H1 (cell line): ENCODE measurements around the gene CD81.

Source experiments
- CEBPB ChIP-seq: IDR thresholded peaks from 2 replicates; pipeline ENCODE4 v1.6.1; 2012; ENCODE audit warnings: low read depth, low read length
- EZH2 ChIP-seq: fragments of 200-600 bp; sonication (generic); IDR thresholded peaks from 2 replicates; pipeline ENCODE4 v1.7.1; 2012; ENCODE audit warnings: low read depth, mild to moderate bottlenecking, moderate library complexity, low read length, inconsistent platforms; ENCODE audit not compliant: severe bottlenecking
- POLR2A ChIP-seq, 2 experiments: IDR thresholded peaks; 1 replicate in 1 of 2; 2 replicates in 1 of 2; pipeline ENCODE4 v1.6.1; 2011; ENCODE audit warnings: low read depth in 2 of 2, low read length in 2 of 2, mild to moderate bottlenecking in 2 of 2; ENCODE audit errors: control extremely low read depth in 1 of 2
- POLR2AphosphoS5 ChIP-seq: IDR thresholded peaks from 2 replicates; pipeline ENCODE4 v1.6.1; 2011; ENCODE audit warnings: low read depth, low read length
- SIX5 ChIP-seq: IDR thresholded peaks from 2 replicates; pipeline ENCODE4 v1.6.1; 2011; ENCODE audit warnings: mild to moderate bottlenecking, low read depth, low read length
- TBP ChIP-seq: IDR thresholded peaks from 2 replicates; pipeline ENCODE4 v1.6.1; 2011; ENCODE audit warnings: low read depth, low read length, improper control_type of control experiment
- YY1 ChIP-seq: IDR thresholded peaks from 2 replicates; pipeline ENCODE4 v1.6.1; 2011; ENCODE audit warnings: low read depth, mild to moderate bottlenecking, low read length
- TF ChIP-seq, protein P1 (sequence below), 3 experiments: IDR thresholded peaks; 1 replicate in 2 of 3; 2 replicates in 1 of 3; pipeline versions ENCODE4 v1.5.1 to v1.6.1; 2011; ENCODE audit warnings: low read length in 3 of 3, mild to moderate bottlenecking in 3 of 3, inconsistent platforms in 2 of 3, low read depth in 1 of 3, moderate library complexity in 1 of 3; ENCODE audit not compliant: insufficient read depth in 1 of 3; ENCODE audit errors: control extremely low read depth in 1 of 3

DNA sequence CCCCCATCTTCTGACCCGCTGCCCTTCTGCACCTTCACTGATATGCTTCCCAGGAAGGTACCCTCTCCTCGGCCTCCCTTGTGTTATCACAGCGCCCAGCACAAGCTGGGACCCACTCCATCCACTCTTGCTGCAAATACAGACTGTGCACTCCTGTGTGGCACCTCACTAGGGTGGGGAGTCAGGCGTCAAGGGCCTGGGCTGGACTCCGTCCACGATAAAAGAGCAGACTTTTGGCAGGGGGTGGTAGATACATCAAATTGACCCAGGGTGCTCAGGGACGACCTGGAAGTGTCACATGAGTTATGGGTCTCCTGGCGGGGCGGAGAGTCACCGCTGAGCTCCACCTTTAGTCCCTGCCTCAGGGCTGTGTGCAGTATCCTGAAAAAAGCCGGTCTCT lies 66.3 kb downstream of the CD81 start:
- TF ChIP-seq EZH2 (no peak), POLR2AphosphoS5 (no peak), POLR2A (IDR thresholded peaks at IDR 0.05; ENCODE audit: control extremely low read depth in 1 of 2, low read depth in 2 of 2, low read length in 2 of 2) (no peak), SIX5 (no peak), YY1 (no peak), CEBPB (no peak), TBP (no peak)
- TF ChIP-seq, protein P1, sequence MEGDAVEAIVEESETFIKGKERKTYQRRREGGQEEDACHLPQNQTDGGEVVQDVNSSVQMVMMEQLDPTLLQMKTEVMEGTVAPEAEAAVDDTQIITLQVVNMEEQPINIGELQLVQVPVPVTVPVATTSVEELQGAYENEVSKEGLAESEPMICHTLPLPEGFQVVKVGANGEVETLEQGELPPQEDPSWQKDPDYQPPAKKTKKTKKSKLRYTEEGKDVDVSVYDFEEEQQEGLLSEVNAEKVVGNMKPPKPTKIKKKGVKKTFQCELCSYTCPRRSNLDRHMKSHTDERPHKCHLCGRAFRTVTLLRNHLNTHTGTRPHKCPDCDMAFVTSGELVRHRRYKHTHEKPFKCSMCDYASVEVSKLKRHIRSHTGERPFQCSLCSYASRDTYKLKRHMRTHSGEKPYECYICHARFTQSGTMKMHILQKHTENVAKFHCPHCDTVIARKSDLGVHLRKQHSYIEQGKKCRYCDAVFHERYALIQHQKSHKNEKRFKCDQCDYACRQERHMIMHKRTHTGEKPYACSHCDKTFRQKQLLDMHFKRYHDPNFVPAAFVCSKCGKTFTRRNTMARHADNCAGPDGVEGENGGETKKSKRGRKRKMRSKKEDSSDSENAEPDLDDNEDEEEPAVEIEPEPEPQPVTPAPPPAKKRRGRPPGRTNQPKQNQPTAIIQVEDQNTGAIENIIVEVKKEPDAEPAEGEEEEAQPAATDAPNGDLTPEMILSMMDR (IDR thresholded peaks at IDR 0.05; ENCODE audit: control extremely low read depth in 1 of 3, insufficient read depth in 1 of 3, low read depth in 1 of 3, low read length in 3 of 3), result no peak
